Tibial artery (tissue), 4 donors: Measurements from ENCODE around the gene GMFB.
"Not testable (repeated sequence)": the region's sequence is repeated elsewhere in the genome, so short reads cannot be mapped to it uniquely, and the experiment has no call there.

ENCODE experiments used
- DNase-seq, 2 donors: peaks; one replicate each; pipeline ENCODE4 v3.0.0-alpha.2; 2019
- H3K27ac ChIP-seq, 2 donors: fragments of 200-600 bp; sonication (generic) in 1 of 2; 1 replicate in 1 of 2; 2 replicates in 1 of 2; pipeline ENCODE4 v1.5.1; 2018 to 2019; ENCODE audit warnings: mild to moderate bottlenecking in 1 of 2
- H3K27me3 ChIP-seq, 2 donors: fragments of 200-600 bp; sonication (generic) in 1 of 2; one replicate each; pipeline versions ENCODE4 v1.5.1 to v1.6.0; 2016 to 2019
- H3K36me3 ChIP-seq, 3 donors: fragments of 200-600 bp; sonication (generic) in 2 of 3; one replicate each; pipeline ENCODE4 v1.5.1; 2016 to 2019; ENCODE audit warnings: mild to moderate bottlenecking in 2 of 3
- H3K4me1 ChIP-seq, 4 donors: fragments of 200-600 bp; sonication (generic) in 2 of 4; 1 replicate in 3 of 4; 2 replicates in 1 of 4; pipeline ENCODE4 v1.5.1; 2016 to 2019
- H3K4me3 ChIP-seq, 2 donors: fragments of 200-600 bp; sonication (generic) in 1 of 2; 1 replicate in 1 of 2; 2 replicates in 1 of 2; pipeline ENCODE4 v1.5.1; 2018 to 2019; ENCODE audit warnings: mild to moderate bottlenecking in 2 of 2
- H3K9me3 ChIP-seq, 3 donors: fragments of 200-600 bp; sonication (generic) in 1 of 3; one replicate each; pipeline ENCODE4 v1.5.1; 2016 to 2019
- CTCF ChIP-seq, 2 experiments: fragments of 200-600 bp in 1 of 2; fragments of 450-650 bp in 1 of 2; IDR thresholded peaks; one replicate each; pipeline ENCODE4 v1.5.1; 2017 to 2019; ENCODE audit warnings: antibody characterized with exemption in 2 of 2, mild to moderate bottlenecking in 1 of 2, moderate library complexity in 1 of 2
- intact Hi-C: fragments of 100-400 bp; cut with DNase I; formaldehyde crosslinking; loops from one replicate; pipeline ENCODE4 v1.15.0; 2023; ENCODE audit warnings: low total_unique reads

GMFB gene

GRCh38 chr14:54459106-54459505 lies 29.7 kb downstream of the GMFB start:
- intact Hi-C loops, result no loop called here
- Histone ChIP-seq H3K9me3 (no peaks in the 10 kb centered on the region), H3K4me3 (no peak overlapping the region), H3K36me3 (no peaks in the 10 kb centered on the region), H3K27me3 (no peaks in the 10 kb centered on the region), H3K27ac (no peak overlapping the region), H3K4me1 (no peaks in the 10 kb centered on the region)
- TF ChIP-seq CTCF (IDR thresholded peaks at IDR 0.05), result no peak
- no peak for DNase-seq

GRCh38 chr14:54458536-54458935 lies 30.2 kb downstream of the GMFB start:
- H3K27ac ChIP-seq, H3K4me3 ChIP-seq, DNase-seq, H3K27me3 ChIP-seq, H3K36me3 ChIP-seq, H3K9me3 ChIP-seq, intact Hi-C loops, H3K4me1 ChIP-seq: not testable (repeated sequence)

- no peak overlapping the region for H3K4me3 ChIP-seq
- intact Hi-C loops, result no loop called here
- DNase-seq, result no peak
- no peak overlapping the region for H3K27ac ChIP-seq
- no peaks in the 10 kb centered on the region for H3K27me3 ChIP-seq
- no peaks in the 10 kb centered on the region for H3K36me3 ChIP-seq
- TF ChIP-seq CTCF (IDR thresholded peaks at IDR 0.05), result no peak
- no peaks in the 10 kb centered on the region for H3K9me3 ChIP-seq
- H3K4me1 ChIP-seq, result no peaks in the 10 kb centered on the region
Observed at GRCh38 chr14:54457609-54457996, 31.2 kb downstream of the GMFB start.

GRCh38 chr14:54456820-54457608 lies 31.8 kb downstream of the GMFB start:
- H3K4me3 ChIP-seq, H3K27me3 ChIP-seq, H3K27ac ChIP-seq, intact Hi-C loops, H3K4me1 ChIP-seq, H3K36me3 ChIP-seq, H3K9me3 ChIP-seq, DNase-seq: not testable (repeated sequence)

- DNase-seq, result no peak
- no peak for TF ChIP-seq CTCF (IDR thresholded peaks at IDR 0.05)
- Histone ChIP-seq H3K27me3 (no peaks in the 10 kb centered on the region), H3K4me1 (no peaks in the 10 kb centered on the region), H3K27ac (no peak overlapping the region), H3K9me3 (no peaks in the 10 kb centered on the region), H3K4me3 (no peak overlapping the region), H3K36me3 (no peaks in the 10 kb centered on the region)
- intact Hi-C loops, result no loop called here
Observed at GRCh38 chr14:54455363-54455762, 33.4 kb downstream of the GMFB start.

GRCh38 chr14:54453990-54454389 lies 34.8 kb downstream of the GMFB start:
- H3K27ac ChIP-seq, H3K4me1 ChIP-seq, H3K9me3 ChIP-seq, H3K4me3 ChIP-seq, H3K27me3 ChIP-seq, DNase-seq, H3K36me3 ChIP-seq, intact Hi-C loops: not testable (repeated sequence)

GRCh38 chr14:54453252-54453651 lies 35.5 kb downstream of the GMFB start:
- Histone ChIP-seq H3K36me3 (no peaks in the 10 kb centered on the region), H3K9me3 (no peaks in the 10 kb centered on the region), H3K27ac (no peak overlapping the region), H3K4me3 (no peak overlapping the region), H3K27me3 (no peaks in the 10 kb centered on the region), H3K4me1 (no peaks in the 10 kb centered on the region)
- DNase-seq, result no peak
- intact Hi-C loops, result no loop called here
- TF ChIP-seq CTCF (IDR thresholded peaks at IDR 0.05), result no peak
